ENCODE data around the gene REPS2.

The REPS2 gene

DNA sequence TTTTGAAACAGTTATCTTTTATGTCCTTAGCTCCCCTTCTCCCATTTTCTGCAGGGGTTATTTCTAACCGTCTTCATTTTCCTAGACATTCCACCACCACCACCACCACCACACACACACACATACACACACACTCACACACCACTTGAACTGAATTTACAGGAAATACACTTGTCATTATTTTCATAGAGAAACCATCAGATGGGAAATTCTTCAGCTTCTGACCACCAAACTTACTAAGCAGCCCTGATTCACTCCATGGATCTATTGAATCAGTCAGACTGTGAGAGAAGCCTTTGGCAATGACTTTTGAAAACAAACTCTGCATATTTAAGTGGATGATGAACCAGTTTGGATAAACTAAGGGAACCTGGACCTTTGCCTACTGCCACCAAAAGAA lies 218.5 kb downstream of the REPS2 start:
- no peaks in the 10 kb centered on the region for H3K36me3 ChIP-seq (ENCODE audit: control insufficient read depth, insufficient read depth, low read length)
- no peak overlapping the region for H3K4me3 ChIP-seq (replicated peaks; ENCODE audit: low read depth, low read length)
- no peak for DNase-seq (ENCODE audit: extremely low read depth, insufficient read length)
- TF ChIP-seq, protein P1, sequence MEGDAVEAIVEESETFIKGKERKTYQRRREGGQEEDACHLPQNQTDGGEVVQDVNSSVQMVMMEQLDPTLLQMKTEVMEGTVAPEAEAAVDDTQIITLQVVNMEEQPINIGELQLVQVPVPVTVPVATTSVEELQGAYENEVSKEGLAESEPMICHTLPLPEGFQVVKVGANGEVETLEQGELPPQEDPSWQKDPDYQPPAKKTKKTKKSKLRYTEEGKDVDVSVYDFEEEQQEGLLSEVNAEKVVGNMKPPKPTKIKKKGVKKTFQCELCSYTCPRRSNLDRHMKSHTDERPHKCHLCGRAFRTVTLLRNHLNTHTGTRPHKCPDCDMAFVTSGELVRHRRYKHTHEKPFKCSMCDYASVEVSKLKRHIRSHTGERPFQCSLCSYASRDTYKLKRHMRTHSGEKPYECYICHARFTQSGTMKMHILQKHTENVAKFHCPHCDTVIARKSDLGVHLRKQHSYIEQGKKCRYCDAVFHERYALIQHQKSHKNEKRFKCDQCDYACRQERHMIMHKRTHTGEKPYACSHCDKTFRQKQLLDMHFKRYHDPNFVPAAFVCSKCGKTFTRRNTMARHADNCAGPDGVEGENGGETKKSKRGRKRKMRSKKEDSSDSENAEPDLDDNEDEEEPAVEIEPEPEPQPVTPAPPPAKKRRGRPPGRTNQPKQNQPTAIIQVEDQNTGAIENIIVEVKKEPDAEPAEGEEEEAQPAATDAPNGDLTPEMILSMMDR (IDR thresholded peaks at IDR 0.05; ENCODE audit: insufficient read depth, low read length, poor library complexity, severe bottlenecking): no peak
- H3K27me3 ChIP-seq (replicated peaks; ENCODE audit: control insufficient read depth, insufficient read depth, low read length): no peaks in the 10 kb centered on the region

- DNase-seq (ENCODE audit: extremely low read depth, insufficient read length): no peak
- no peak overlapping the region for H3K4me3 ChIP-seq (replicated peaks; ENCODE audit: low read depth, low read length)
- TF ChIP-seq, protein P1 (IDR thresholded peaks at IDR 0.05; ENCODE audit: insufficient read depth, low read length, poor library complexity, severe bottlenecking): no peak
- no peaks in the 10 kb centered on the region for H3K27me3 ChIP-seq (replicated peaks; ENCODE audit: control insufficient read depth, insufficient read depth, low read length)
- no peaks in the 10 kb centered on the region for H3K36me3 ChIP-seq (ENCODE audit: control insufficient read depth, insufficient read depth, low read length)
Observed at GRCh38 chrX:17167915-17168314, 221.5 kb downstream of the REPS2 start.

- Histone ChIP-seq H3K36me3 (ENCODE audit: control insufficient read depth, insufficient read depth, low read length) (no peaks in the 10 kb centered on the region), H3K27me3 (replicated peaks; ENCODE audit: control insufficient read depth, insufficient read depth, low read length) (no peaks in the 10 kb centered on the region), H3K4me3 (replicated peaks; ENCODE audit: low read depth, low read length) (no peak overlapping the region)
- TF ChIP-seq, protein P1 (IDR thresholded peaks at IDR 0.05; ENCODE audit: insufficient read depth, low read length, poor library complexity, severe bottlenecking): no peak
- DNase-seq (ENCODE audit: extremely low read depth, insufficient read length): no peak
Observed at GRCh38 chrX:17170973-17171372, 224.5 kb downstream of the REPS2 start.

GRCh38 chrX:17174671-17175070 lies 228.2 kb downstream of the REPS2 start:
- H3K4me3 ChIP-seq (replicated peaks; ENCODE audit: low read depth, low read length): no peak overlapping the region
- no peaks in the 10 kb centered on the region for H3K36me3 ChIP-seq (ENCODE audit: control insufficient read depth, insufficient read depth, low read length)
- no peaks in the 10 kb centered on the region; the same call in none of the 2 replicates for H3K27me3 ChIP-seq (replicated peaks; ENCODE audit: control insufficient read depth, insufficient read depth, low read length)
- TF ChIP-seq, protein P1 (IDR thresholded peaks at IDR 0.05; ENCODE audit: insufficient read depth, low read length, poor library complexity, severe bottlenecking): no peak
- DNase-seq (ENCODE audit: extremely low read depth, insufficient read length): no peak

DNA sequence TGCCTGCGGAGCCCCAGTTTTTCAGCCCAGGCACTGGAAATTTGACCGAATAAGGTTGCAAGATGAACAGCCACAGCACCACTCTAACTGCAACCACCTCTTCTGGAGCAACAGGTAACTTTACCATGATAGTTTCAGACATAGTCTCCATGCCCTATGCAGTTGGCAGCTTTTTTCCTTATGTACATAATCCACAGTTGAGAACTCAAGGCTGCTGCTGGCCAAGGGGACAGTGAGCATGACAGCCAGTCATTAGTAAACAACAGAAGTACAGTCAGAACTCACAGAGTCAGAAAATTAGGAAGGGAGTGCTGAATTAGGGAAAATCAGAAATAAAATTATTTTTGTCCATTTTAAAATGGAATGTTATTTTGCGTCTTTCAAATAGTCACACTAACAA lies 235.9 kb downstream of the REPS2 start:
- Histone ChIP-seq H3K27me3 (replicated peaks; ENCODE audit: control insufficient read depth, insufficient read depth, low read length) (no peaks in the 10 kb centered on the region; the same call in none of the 2 replicates), H3K4me3 (replicated peaks; ENCODE audit: low read depth, low read length) (no peak overlapping the region), H3K36me3 (ENCODE audit: control insufficient read depth, insufficient read depth, low read length) (no peaks in the 10 kb centered on the region)
- TF ChIP-seq, protein P1 (IDR thresholded peaks at IDR 0.05; ENCODE audit: insufficient read depth, low read length, poor library complexity, severe bottlenecking): no peak
- DNase-seq (ENCODE audit: extremely low read depth, insufficient read length): no peak

GRCh38 chrX:17183566-17183965 lies 237.1 kb downstream of the REPS2 start:
- no peaks in the 10 kb centered on the region; the same call in 1 of the 2 replicates for H3K27me3 ChIP-seq (replicated peaks; ENCODE audit: control insufficient read depth, insufficient read depth, low read length)
- no peak for DNase-seq (ENCODE audit: extremely low read depth, insufficient read length)
- H3K36me3 ChIP-seq (ENCODE audit: control insufficient read depth, insufficient read depth, low read length): no peaks in the 10 kb centered on the region
- H3K4me3 ChIP-seq (replicated peaks; ENCODE audit: low read depth, low read length): no peak overlapping the region
- TF ChIP-seq, protein P1 (IDR thresholded peaks at IDR 0.05; ENCODE audit: insufficient read depth, low read length, poor library complexity, severe bottlenecking): no peak
